ENCODE measurements around the gene PLVAP.

GRCh38 chr19:17406046-17406886, 29.1 kb upstream of the PLVAP start:
- TF ChIP-seq, protein P1, sequence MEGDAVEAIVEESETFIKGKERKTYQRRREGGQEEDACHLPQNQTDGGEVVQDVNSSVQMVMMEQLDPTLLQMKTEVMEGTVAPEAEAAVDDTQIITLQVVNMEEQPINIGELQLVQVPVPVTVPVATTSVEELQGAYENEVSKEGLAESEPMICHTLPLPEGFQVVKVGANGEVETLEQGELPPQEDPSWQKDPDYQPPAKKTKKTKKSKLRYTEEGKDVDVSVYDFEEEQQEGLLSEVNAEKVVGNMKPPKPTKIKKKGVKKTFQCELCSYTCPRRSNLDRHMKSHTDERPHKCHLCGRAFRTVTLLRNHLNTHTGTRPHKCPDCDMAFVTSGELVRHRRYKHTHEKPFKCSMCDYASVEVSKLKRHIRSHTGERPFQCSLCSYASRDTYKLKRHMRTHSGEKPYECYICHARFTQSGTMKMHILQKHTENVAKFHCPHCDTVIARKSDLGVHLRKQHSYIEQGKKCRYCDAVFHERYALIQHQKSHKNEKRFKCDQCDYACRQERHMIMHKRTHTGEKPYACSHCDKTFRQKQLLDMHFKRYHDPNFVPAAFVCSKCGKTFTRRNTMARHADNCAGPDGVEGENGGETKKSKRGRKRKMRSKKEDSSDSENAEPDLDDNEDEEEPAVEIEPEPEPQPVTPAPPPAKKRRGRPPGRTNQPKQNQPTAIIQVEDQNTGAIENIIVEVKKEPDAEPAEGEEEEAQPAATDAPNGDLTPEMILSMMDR (IDR thresholded peaks at IDR 0.05): no peak
- TF ChIP-seq POLR2A (IDR thresholded peaks at IDR 0.05): no peak
